HepG2 (cell line): ENCODE measurements around the gene PFN2. TPM values are rescaled to one million over a fixed set of nuclear protein-coding genes. Genes with fewer than 3 reads are reported as not detected.
A peak's percentile ranks its signal among the peaks of the same experiment; 100 is the strongest.

Experiments used
- ATM ChIP-seq: fragments of 450-650 bp; IDR thresholded peaks from 2 replicates; pipeline ENCODE4 v1.7.1; 2017; ENCODE audit warnings: mild to moderate bottlenecking, borderline replicate concordance
- ATRX ChIP-seq: sonication (generic); formaldehyde crosslinking; IDR thresholded peaks from 2 replicates; pipeline ENCODE4 v1.4.0; 2020; ENCODE audit warnings: missing genetic modification reagents, borderline replicate concordance
- ETV6 ChIP-seq: sonication (generic); formaldehyde crosslinking; conservative IDR thresholded peaks from 2 replicates; pipeline ENCODE4 v1.4.0; 2020; ENCODE audit warnings: missing genetic modification reagents
- HDAC1 ChIP-seq: sonication (generic); formaldehyde crosslinking; IDR thresholded peaks from 2 replicates; pipeline ENCODE4 v1.5.1; 2020; ENCODE audit warnings: mild to moderate bottlenecking, missing genetic modification reagents
- HOXA7 ChIP-seq: sonication (generic); formaldehyde crosslinking; IDR thresholded peaks from 2 replicates; pipeline ENCODE4 v1.8.1; 2022; ENCODE audit warnings: mild to moderate bottlenecking, missing genetic modification reagents, moderate library complexity
- IRF1 ChIP-seq: sonication (generic); formaldehyde crosslinking; IDR thresholded peaks from 2 replicates; pipeline ENCODE4 v1.4.0; 2020; ENCODE audit warnings: low read depth, mild to moderate bottlenecking, missing genetic modification reagents
- KDM5A ChIP-seq: fragments of 200-600 bp; sonication (generic); IDR thresholded peaks from 2 replicates; pipeline ENCODE4 v1.7.0; 2018; ENCODE audit warnings: antibody characterized with exemption, mild to moderate bottlenecking, low read length, borderline replicate concordance
- NFE2L2 ChIP-seq: fragments of 150-350 bp; IDR thresholded peaks from 2 replicates; pipeline ENCODE4 v1.6.1; 2014; ENCODE audit warnings: low read length
- NFKB2 ChIP-seq: sonication (generic); formaldehyde crosslinking; IDR thresholded peaks from 2 replicates; pipeline ENCODE4 v1.4.0; 2020; ENCODE audit warnings: missing genetic modification reagents, borderline replicate concordance
- PRPF4 ChIP-seq: fragments of 200-400 bp; formaldehyde crosslinking; IDR thresholded peaks from 2 replicates; pipeline ENCODE4 v1.6.1; 2016; ENCODE audit warnings: low read length, low read depth; ENCODE audit not compliant: poor library complexity, severe bottlenecking
- SAFB2 ChIP-seq: sonication (generic); formaldehyde crosslinking; IDR thresholded peaks from 2 replicates; pipeline ENCODE4 v1.5.1; 2020; ENCODE audit warnings: missing genetic modification reagents, low read depth, mild to moderate bottlenecking, borderline replicate concordance
- SCMH1 ChIP-seq: sonication (generic); formaldehyde crosslinking; IDR thresholded peaks from 2 replicates; pipeline ENCODE4 v1.9.0; 2021; ENCODE audit warnings: missing genetic modification reagents, mild to moderate bottlenecking, borderline replicate concordance
- STAT5B ChIP-seq: sonication (generic); formaldehyde crosslinking; IDR thresholded peaks from 2 replicates; pipeline ENCODE4 v1.4.0; 2020; ENCODE audit warnings: missing genetic modification reagents
- TBL1XR1 ChIP-seq: fragments of 150-350 bp; IDR thresholded peaks from 2 replicates; pipeline ENCODE4 v1.6.1; 2014; ENCODE audit warnings: borderline replicate concordance, low read length; ENCODE audit not compliant: partially characterized antibody
- TERF1 ChIP-seq: sonication (generic); formaldehyde crosslinking; IDR thresholded peaks from 2 replicates; pipeline ENCODE4 v1.8.0; 2022; ENCODE audit warnings: mild to moderate bottlenecking, missing genetic modification reagents, moderate library complexity
- ZBTB3 ChIP-seq: sonication (generic); formaldehyde crosslinking; IDR thresholded peaks from 2 replicates; pipeline ENCODE4 v1.4.0; 2020; ENCODE audit warnings: low read depth, mild to moderate bottlenecking, moderate library complexity, missing genetic modification reagents, borderline replicate concordance
- ZBTB8A ChIP-seq: sonication (generic); formaldehyde crosslinking; IDR thresholded peaks from 2 replicates; pipeline ENCODE4 v1.4.0; 2020; ENCODE audit warnings: mild to moderate bottlenecking, low read depth, missing genetic modification reagents, borderline replicate concordance
- ZNF670 ChIP-seq: sonication (generic); formaldehyde crosslinking; IDR thresholded peaks from 2 replicates; pipeline ENCODE4 v1.8.0; 2022; ENCODE audit warnings: mild to moderate bottlenecking, missing genetic modification reagents, borderline replicate concordance
- ZNF777 ChIP-seq: sonication (generic); formaldehyde crosslinking; IDR thresholded peaks from 2 replicates; pipeline ENCODE4 v1.4.0; 2020; ENCODE audit warnings: missing genetic modification reagents
- polyA plus RNA-seq, 8 experiments: library from polyadenylated mRNA; depleted of rRNA in 3 of 8; stranded (reverse) in 7 of 8; unstranded in 1 of 8; fragments of >200 nt; fragmentation: Illumina TruSeq in 4 of 8; extraction: Trizol in 4 of 8; gene quantifications; 2 replicates each; pipeline versions ENCODE4 v1.2.1 to v1.2.3, GENCODE V29; 2011 to 2016; ENCODE audit warnings: low read depth in 4 of 8, missing spikeins in 1 of 8, mixed read lengths in 1 of 8; ENCODE audit not compliant: insufficient read depth in 1 of 8
- total RNA-seq, 5 experiments: library from RNA; depleted of rRNA; stranded (reverse); fragments of >200 nt; fragmentation: Illumina TruSeq; extraction: Trizol; gene quantifications; 2 replicates each; pipeline ENCODE4 v1.2.3, GENCODE V29; 2016; ENCODE audit warnings: low read depth in 1 of 5
- TF ChIP-seq, protein P1 (sequence below): sonication (generic); formaldehyde crosslinking; IDR thresholded peaks from 2 replicates; pipeline ENCODE4 v1.5.0; 2020; ENCODE audit warnings: mild to moderate bottlenecking, missing genetic modification reagents, borderline replicate concordance
- TF ChIP-seq, protein P2 (sequence below): sonication (generic); formaldehyde crosslinking; IDR thresholded peaks from 2 replicates; pipeline ENCODE4 v1.4.0; 2020; ENCODE audit warnings: missing genetic modification reagents, borderline replicate concordance
- TF ChIP-seq, protein P3 (sequence below): sonication (generic); formaldehyde crosslinking; IDR thresholded peaks from 2 replicates; pipeline ENCODE4 v1.5.1; 2020; ENCODE audit warnings: missing genetic modification reagents, mild to moderate bottlenecking, borderline replicate concordance

PFN2 gene
- total and polyA plus RNA-seq, 2 of the 13 experiments (the other 11 are each of a cell fraction or from before 2014, with no cell fraction given) = 57.3 to 150 TPM

GRCh38 chr3:149970716-149971402 is at the start of gene PFN2 (continued):
- TF ChIP-seq NFE2L2 = no peak
- TF ChIP-seq HDAC1 (CRISPR knock-in tag) = peak; percentile 82
- peak; percentile 71; the same call in 1 of the 2 replicates for TF ChIP-seq STAT5B (CRISPR knock-in tag)
- no peak for TF ChIP-seq TBL1XR1
- 0 out of 2 replicates have a peak, but pooled peaks have one; percentile 34 for TF ChIP-seq KDM5A
- no peak for TF ChIP-seq ATM
- TF ChIP-seq SAFB2 (CRISPR knock-in tag) = no peak
- no peak for TF ChIP-seq ZBTB3 (CRISPR knock-in tag)
- peak; percentile 88 for TF ChIP-seq TERF1
- no peak for TF ChIP-seq HOXA7
- TF ChIP-seq, protein P1, sequence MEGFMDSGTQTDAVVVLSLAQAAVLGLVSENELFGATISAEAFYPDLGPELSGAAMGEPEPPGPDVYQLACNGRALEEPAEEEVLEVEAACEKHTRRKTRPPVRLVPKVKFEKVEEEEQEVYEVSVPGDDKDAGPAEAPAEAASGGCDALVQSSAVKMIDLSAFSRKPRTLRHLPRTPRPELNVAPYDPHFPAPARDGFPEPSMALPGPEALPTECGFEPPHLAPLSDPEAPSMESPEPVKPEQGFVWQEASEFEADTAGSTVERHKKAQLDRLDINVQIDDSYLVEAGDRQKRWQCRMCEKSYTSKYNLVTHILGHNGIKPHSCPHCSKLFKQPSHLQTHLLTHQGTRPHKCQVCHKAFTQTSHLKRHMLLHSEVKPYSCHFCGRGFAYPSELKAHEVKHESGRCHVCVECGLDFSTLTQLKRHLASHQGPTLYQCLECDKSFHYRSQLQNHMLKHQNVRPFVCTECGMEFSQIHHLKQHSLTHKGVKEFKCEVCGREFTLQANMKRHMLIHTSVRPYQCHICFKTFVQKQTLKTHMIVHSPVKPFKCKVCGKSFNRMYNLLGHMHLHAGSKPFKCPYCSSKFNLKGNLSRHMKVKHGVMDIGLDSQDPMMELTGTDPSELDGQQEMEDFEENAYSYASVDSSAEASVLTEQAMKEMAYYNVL (CRISPR knock-in tag) = no peak
- TF ChIP-seq NFKB2 (CRISPR knock-in tag) = peak; percentile 84
- peak; percentile 39; the same call in 1 of the 2 replicates for TF ChIP-seq ETV6 (CRISPR knock-in tag)
- TF ChIP-seq, protein P2, sequence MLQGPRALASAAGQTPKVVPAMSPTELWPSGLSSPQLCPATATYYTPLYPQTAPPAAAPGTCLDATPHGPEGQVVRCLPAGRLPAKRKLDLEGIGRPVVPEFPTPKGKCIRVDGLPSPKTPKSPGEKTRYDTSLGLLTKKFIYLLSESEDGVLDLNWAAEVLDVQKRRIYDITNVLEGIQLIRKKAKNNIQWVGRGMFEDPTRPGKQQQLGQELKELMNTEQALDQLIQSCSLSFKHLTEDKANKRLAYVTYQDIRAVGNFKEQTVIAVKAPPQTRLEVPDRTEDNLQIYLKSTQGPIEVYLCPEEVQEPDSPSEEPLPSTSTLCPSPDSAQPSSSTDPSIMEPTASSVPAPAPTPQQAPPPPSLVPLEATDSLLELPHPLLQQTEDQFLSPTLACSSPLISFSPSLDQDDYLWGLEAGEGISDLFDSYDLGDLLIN (CRISPR knock-in tag) = no peak
- TF ChIP-seq IRF1 (CRISPR knock-in tag) = no peak
- peak; percentile 88 for TF ChIP-seq ZNF777
- TF ChIP-seq ATRX (CRISPR knock-in tag) = no peak
- no peak for TF ChIP-seq ZNF670 (CRISPR knock-in tag)
- TF ChIP-seq ZBTB8A (CRISPR knock-in tag) = no peak
- no peak for TF ChIP-seq PRPF4
- TF ChIP-seq, protein P3, sequence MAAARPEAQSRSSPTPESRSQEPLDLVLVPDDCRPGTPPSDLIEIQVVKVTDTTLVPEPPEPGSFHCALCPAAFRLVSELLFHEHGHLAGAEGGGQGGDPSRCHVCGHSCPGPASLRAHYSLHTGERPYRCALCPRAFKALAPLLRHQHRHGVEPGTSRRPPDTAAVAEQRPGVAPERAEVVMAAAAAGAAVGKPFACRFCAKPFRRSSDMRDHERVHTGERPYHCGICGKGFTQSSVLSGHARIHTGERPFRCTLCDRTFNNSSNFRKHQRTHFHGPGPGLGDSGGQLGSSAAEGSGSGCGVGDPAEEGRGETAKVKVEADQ = peak; percentile 95; the same call in 1 of the 2 replicates
- TF ChIP-seq SCMH1 (CRISPR knock-in tag) = no peak
